Measurements from ENCODE around the gene RPRD2.

DNA sequence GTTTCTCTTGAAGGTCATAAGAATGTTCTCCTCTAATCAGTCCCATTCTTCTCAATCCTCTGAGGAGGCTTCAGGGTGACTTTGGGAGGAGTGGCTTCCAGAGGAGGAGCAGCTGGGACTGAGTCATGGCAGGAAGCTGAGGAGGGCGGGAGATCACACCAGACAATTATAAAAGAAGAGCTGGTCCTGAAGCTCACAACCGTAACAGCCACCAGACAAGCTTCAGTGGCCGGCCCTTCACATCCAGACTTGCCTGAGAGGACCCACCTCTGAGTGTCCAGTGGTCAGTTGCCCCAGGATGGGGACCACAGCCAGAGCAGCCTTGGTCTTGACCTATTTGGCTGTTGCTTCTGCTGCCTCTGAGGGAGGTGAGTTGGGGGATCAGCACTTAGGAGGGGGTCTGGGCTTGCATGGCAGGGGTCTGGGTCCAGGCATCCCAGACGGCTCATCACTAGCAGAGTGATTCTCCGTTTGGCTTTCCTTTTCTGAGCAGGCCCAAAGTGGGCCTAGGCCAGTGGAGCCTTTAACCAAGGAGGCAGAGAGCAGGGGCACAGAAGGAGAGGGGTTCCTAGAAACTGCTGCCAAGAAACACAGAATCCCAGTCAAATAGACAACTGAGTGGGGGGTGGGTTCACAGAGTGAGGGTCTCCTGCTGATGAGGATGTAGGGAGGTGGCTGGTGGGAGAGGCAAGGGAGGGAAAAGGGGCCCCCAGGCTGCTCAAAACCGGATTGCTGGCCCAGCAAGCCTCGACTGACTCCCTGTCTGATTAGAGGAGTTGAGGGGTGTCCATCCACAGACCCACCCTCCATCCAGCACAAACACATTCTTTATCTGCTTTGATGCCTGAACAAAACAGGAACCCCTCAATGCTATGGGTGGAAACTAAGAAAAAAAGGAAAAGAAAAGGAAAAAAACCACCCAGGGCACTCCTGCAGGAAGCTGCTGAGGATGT lies 144.2 kb downstream of the RPRD2 start, which contains the start of gene ECM1:
- TF ChIP-seq CTCF (IDR thresholded peaks at IDR 0.05; ENCODE audit: insufficient read depth, low read length), result no peak
- TF ChIP-seq POLR2AphosphoS5 (IDR thresholded peaks at IDR 0.05; ENCODE audit: low read depth), result no peak
- no peak for TF ChIP-seq GABPA (IDR thresholded peaks at IDR 0.05; ENCODE audit: low read depth)
- TF ChIP-seq REST (IDR thresholded peaks at IDR 0.05; ENCODE audit: insufficient replicate concordance, low read depth), result no peak
- TF ChIP-seq SPI1 (IDR thresholded peaks at IDR 0.05; ENCODE audit: borderline replicate concordance, low read depth), result no peak
